PC-3 (cell line): Measurements from ENCODE around the gene TFDP2.

Experiments used
- CTCF ChIP-seq: fragments of 300-600 bp; sonication (generic); conservative IDR thresholded peaks from 2 replicates; pipeline ENCODE4 v1.5.1; 2017; ENCODE audit warnings: antibody characterized with exemption, low read depth, mild to moderate bottlenecking, low read length
- EZH2 ChIP-seq: fragments of 300-600 bp; sonication (generic); IDR thresholded peaks from one replicate; pipeline ENCODE4 v1.6.1; 2017; ENCODE audit warnings: antibody characterized with exemption, mild to moderate bottlenecking, low read length; ENCODE audit not compliant: unreplicated experiment
- EZH2phosphoT487 ChIP-seq: fragments of 300-600 bp; sonication (generic); IDR thresholded peaks from 2 replicates; pipeline ENCODE4 v1.6.1; 2018; ENCODE audit warnings: mild to moderate bottlenecking, antibody characterized with exemption, low read length, borderline replicate concordance

- no peak for TF ChIP-seq CTCF
- TF ChIP-seq EZH2phosphoT487, result no peak
- TF ChIP-seq EZH2, result no peak
Observed at GRCh38 chr3:141915766-141916165, 233.6 kb downstream of the TFDP2 start.
